AG20443 (cell line): ENCODE data around the gene NCBP3.
"Not testable (repeated sequence)": the region's sequence is repeated elsewhere in the genome, so short reads cannot be mapped to it uniquely, and the experiment has no call there.

Source experiments
- DNase-seq: peaks from one replicate; pipeline ENCODE4 v3.0.0; 2012; ENCODE audit warnings: low spot score, mixed read lengths

The NCBP3 gene

DNA sequence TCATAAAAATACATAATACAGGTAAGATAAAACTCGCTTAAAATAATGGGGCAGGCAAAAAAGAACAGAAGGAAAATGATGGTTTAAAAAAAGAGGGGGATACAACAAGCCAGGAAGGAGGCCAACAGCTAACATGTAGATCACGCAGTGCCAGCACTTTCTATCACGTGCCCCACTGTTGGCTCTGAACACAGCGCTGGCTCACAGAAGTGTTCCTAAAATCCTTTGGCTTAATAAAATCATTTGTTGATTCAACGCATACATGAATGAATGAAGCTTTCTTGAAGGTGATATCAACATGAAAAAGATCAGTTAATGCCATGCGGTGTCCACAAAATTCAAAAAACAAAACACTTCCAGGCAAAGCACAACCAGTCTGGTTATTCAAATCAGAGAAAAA lies 53.6 kb downstream of the NCBP3 start:
- DNase-seq, result no peak

- DNase-seq, result no peak
Observed at GRCh38 chr17:3788200-3788599, 57.8 kb downstream of the NCBP3 start.

DNA sequence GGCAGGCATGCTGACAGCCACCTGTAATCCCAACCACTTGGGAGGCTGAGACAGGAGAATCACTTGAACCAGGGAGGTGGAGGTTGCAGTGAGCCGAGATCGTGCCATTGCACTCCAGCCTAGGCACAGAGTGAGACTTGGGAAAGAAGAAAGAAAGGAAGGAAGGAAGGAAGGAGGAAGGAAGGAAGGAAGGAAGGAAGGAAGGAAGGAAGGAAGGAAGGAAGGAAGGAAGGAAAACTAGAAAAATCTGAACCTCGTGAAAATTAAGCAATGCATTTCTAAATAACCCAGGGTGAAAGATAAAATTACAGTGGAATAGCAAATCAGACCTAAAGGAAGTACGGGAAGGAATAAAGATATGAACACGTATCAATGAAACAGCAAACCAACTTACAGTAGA lies 60.7 kb downstream of the NCBP3 start:
- DNase-seq, result not testable (repeated sequence)

- DNase-seq, result no peak
Observed at GRCh38 chr17:3782751-3783150, 63.3 kb downstream of the NCBP3 start.

DNA sequence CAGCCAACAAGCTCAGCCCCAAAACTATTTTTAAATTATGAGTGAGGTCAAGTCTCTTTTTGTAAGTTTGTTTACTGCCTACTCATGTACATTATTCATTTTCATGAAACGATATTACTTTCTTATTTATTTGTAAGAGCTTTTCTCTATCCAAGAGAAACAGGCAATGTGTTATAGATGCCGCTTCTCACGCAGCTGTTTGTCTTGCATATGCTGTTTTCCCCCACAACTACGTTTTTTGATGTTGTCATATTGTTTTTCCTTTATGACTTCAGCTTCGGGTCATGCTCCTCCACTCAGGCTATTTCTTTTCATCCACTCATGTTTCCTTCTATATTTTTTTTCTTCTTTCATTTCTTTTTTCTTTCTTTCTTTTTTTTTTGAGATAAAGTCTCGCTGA lies 65.1 kb downstream of the NCBP3 start:
- DNase-seq, result no peak

- DNase-seq, result no peak
Observed at GRCh38 chr17:3777366-3778120, 68.5 kb downstream of the NCBP3 start.

DNA sequence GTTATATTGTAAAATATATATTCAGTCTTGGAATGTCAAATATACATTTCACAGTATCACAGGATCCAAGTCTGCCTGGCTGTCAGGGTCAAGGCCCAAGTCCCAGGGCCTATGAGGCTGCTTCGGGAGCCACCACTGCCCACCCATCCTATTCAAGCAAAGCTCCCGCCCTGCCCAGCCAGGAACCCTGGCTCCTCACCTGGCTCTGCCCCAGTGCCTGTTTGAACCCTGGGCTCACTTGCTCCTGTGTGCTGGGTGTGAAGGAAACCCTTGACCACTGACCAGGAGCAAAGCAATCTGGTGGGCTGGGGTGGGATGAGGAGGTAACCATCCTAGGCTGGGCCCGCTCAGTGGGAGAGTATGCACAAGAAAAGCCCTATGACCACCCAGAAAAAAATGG lies 72.1 kb downstream of the NCBP3 start:
- DNase-seq, result no peak

DNA sequence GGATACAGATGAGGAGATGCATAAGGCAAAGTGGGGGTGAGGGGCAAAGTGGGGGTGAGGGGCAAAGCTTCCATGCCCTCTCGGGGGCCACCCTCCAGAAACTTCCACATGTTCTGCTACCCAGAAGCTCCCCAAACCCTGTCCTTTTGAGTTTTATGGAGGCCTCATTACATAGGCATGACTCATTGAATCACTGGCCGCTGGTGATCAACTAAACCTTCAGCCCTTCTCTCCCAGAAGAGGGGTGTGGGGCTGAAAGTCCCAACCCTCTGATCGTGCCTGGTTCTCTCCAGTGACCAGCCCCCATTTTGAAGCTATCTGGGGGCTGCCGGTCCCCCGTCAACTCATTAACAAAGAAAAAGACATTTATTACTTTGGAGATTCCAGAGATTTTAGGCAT lies 72.5 kb downstream of the NCBP3 start:
- DNase-seq, result peak; percentile 76

DNA sequence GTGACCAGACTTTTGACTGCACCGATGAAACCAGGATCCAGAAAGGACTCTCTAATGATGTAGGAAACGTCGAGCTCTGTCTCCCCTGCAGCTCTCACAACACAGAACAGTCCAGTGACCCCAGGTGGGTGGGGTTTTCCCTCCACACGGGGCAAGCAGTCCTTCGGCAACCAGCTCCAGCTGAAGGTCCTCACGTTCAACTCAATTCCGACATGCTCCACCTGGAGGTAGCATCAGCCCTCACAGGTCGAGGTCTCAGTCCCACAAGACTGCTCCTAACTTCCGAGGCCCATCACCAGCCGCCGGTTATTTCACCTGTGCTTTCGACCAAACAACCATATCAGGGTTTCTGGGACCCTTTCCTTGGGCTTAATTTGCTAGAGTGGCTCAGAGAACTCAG lies 73.3 kb downstream of the NCBP3 start:
- DNase-seq, result no peak

DNA sequence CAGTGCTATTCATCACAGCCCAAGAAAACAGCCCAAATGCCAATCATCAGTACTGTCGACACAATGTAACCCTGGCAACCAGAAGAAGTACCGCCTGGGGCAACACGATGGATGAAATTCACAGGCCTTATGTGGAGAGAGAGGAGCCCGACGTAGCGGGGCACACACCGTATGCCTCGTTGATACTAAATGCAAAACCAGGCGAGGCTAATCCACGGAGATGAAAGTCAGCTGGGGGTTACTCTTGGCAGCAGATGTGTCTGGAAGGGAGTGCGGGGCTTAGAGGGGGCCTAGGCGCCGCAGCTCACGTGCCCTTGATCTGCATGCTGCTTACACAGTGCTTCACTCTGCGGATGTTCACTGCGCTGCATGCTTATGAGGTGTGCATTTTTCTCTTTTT lies 74.9 kb downstream of the NCBP3 start:
- DNase-seq, result no peak

DNA sequence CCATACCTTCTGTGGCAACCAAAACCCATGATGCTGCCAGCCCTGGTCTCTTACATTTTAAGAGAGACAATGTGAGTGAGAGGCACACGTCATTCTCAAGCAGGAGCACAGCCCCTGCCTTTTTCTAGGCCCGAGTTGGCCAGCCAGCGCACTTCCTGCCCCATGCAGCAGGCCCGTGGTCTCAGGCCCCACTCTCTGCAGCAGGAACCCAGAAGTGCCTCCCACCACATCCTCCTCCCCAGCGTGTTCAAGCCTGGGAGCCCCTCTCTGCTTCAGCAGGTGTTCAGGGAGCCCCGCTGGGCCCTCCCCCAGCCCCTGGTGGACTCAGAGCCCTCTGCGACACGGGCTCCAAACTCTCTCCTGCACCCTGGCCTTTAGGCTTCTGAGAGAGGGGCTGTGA lies 75.6 kb downstream of the NCBP3 start:
- DNase-seq, result no peak

DNA sequence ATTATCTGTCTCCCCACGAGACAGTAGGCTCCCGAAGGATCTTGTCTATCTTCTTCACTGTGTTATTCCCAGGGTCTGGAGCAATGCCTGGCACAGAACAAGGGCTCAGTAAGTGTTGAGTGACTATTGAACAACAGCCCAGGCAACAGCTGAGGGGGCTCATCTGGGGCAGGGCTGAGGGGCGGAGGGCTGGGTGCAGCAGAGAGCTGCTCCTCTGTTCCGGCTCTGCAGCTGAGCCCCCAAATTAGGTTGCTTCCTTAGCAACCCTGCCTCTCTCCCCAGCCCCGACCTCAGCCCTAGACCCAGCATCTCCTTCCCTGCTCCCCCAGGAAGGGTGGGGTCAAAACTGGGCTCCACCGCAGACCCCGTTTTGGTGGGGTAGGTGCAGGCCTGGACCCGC lies 77.3 kb downstream of the NCBP3 start:
- no peak for DNase-seq

GRCh38 chr17:3768341-3768740 lies 77.7 kb downstream of the NCBP3 start:
- no peak for DNase-seq

GRCh38 chr17:3766779-3767178 lies 79.3 kb downstream of the NCBP3 start:
- DNase-seq, result no peak

- DNase-seq, result no peak
Observed at GRCh38 chr17:3765981-3766380, 80.1 kb downstream of the NCBP3 start.

DNA sequence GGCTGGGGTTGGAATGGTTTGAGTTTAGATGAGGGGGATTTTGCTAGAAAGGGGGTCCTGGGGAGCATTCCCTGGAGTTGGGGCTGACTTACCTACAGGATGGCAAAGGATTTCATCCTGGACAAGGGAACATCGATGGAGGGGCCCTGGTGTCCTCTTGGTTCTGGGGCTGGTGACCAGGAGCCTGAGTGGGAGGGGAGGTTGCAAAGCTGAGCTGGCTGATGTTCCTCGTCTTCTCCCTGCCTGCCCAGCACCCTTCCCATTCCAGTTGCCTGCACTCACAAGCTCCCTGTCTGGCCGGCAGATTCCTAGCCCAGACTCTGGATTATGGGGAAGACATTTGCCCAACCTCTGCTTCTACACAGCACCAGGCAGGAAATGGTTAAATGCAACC lies 82.3 kb downstream of the NCBP3 start:
- DNase-seq, result no peak

- DNase-seq, result no peak
Observed at GRCh38 chr17:3762922-3763776, 82.9 kb downstream of the NCBP3 start.

- DNase-seq, result no peak
Observed at GRCh38 chr17:3761918-3762380, 84.1 kb downstream of the NCBP3 start.

DNA sequence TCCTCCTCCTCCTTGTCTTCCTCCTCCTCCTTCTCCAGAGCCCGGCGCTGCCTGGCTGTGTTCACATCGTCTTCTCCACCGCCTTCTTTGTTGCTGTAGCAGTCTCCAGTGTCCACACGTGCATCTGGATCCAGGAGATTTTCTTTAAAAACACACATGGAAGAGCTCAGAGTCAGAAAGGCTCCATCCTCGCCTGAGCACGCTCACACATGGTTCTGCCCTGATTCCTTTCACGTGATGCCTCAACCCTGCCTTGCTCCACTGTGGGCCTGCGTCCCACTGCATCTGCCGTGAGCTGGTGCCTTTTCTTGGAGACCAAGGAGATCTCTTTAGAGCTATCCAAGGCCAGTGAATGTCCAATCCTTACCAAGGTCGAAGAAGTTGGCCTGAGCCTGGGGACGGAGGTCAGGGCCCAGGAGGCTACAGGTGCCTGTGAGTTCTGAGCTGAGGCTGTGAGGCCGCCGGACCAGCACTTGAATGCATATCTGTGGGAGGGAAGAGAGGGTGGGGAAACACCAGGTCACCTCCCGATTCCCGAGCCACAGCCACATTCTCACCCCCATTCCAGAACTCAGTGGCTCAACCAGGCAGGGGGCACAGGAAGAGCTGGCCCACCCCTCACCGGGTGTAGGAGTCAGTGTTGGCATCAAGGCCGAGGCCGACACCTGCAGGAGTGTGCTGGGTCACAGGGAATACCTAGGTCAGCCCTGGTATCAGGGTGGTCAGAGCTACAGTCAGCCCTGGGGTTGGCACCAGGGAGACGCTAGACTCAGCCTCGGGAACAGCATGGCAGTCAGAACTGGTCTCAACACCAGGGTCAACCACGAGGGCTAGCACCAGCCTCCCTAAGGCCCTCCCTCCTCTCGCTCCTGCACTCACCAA lies 84.8 kb downstream of the NCBP3 start:
- peak; percentile 50 for DNase-seq

DNA sequence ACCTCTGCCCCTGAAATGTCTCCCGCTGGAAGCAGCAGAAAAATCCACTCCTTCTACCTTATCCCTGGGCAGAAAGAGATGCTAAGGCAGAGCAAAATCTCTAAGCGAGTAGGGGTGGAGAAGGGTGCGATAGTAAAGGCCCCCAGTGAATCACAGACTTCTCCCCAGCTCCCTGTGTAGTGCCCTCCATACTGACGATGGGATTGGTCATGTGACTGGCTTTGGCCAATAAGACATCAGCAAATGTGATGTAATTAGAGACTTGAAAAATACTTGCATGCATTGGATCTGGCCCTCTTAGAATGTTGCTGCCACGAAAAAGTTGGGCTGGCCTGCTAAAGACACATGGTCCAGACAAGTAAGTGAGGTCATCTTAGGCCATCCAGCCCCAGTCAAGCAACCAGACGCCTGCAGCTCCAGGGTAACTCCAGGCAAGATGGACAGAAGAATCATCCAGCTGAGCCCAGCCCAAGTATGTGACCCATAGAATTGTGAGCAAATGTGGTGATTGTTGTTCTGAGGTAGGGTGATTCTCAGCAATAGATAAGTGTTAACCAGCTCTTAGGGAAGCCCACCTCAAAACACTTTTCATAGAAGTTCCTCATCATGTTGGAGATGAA lies 86.3 kb downstream of the NCBP3 start:
- no peak for DNase-seq

- no peak for DNase-seq
Observed at GRCh38 chr17:3755335-3756030, 90.6 kb downstream of the NCBP3 start.
